NCI-H1417 (cell line): ENCODE measurements around the gene ERC1.
A peak's percentile ranks its signal among the peaks of the same experiment; 100 is the strongest.

Experiments
- DNase-seq, 3 experiments: peaks; one replicate each; lab custom pipeline; 2025; lab: John Stamatoyannopoulos, UW

ERC1 gene

DNA sequence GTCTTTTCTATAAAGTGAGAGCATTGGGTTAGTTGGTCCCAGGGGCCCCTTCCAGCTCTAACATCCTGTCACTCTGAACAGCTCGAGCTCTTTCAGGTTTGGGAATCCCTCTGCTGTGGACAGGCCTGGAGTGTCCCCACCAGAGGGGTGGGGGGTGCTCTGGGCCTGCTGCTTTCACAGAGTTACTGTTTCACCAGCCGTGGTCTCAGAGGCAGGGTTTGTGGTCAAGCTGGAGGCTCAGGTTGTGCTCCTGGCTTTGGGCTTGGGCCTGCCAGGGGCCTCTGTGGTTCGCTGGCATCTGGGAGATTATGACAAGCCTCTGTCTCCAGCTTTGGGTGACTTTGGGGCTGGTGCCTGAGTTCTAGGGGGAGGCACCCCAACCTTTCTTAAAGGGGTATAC, 543.7 kb downstream of the ERC1 start:
- DNase-seq, result no peak

- no peak for DNase-seq
Observed at GRCh38 chr12:1536817-1537216, 545.8 kb downstream of the ERC1 start.

DNA sequence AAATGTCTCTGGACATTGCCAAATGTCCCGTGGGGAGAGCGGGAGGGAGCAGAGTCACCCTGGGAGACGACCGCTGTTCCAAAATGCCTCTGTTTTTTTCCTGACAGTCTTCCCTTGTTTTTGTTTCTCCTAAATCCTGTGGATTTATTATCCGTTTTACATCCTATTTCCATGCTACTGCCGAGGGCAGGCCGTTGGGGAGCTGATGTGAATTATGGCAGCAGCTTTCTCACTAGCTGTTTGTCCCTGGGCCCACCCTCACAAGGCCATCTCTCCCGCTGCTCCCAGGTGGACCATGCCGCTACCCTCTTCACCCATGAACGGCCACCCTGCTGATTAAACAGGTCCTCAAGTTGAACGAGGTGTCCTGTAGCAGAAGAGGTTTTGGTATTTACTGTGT, 548.1 kb downstream of the ERC1 start:
- DNase-seq, result no peak

- DNase-seq, result no peak
Observed at GRCh38 chr12:1540690-1541089, 549.7 kb downstream of the ERC1 start.

DNA sequence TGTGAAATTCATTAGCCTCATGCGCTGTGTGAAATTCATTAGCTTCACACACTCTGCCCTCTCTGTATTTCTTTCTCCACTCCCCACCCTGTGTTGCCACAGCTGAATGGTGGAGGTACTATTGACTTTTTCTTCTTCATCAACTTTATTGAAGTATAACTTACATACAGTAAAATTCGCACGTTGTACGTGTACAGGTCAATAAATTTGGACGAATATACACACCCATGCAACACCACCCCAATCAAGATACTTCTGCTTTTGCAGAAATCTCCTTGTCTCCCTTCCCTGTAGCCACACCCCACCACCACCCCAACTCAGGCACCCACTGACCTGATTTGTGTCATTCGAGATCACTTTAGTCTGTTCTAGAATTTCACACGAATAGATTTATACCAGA, 551.6 kb downstream of the ERC1 start:
- DNase-seq, result no peak

DNA sequence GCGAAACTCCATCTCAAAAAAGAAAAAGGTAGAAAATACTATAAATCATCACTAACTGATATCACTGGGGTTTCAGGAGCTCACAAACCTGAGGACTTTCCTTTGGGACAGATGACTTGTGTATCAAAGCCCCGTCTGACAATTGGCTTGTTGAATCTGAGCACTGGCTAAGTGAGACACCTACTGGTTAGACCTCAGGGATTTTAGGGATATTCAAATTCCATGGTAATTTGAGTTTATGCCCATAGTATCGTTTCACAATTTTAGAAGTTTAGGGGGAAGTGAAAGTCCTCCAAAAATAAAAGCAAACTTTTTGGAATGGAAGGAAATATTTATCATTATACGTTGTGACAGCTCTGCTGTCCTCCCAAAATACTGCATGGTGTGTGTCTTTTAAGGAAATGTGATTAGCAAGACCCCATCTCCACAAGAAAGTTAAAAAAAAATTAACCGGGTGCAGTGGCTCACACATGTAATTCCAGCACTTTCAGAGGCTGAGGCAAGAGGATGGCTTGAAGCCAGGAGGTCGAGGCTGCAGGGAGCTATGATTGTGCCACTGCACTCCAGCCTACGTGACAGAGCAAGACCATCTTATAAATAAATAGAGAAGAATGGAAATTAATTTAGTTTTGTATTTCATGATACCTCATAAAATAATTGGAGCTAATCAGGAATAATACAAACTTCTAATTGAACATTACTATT, 554.1 kb downstream of the ERC1 start:
- peak in 1 of 3 experiments; percentile 22 for DNase-seq
